Right lung (tissue), 5 donors: ENCODE data around the gene MINK1. TPM values are rescaled to one million over a fixed set of nuclear protein-coding genes. Genes with fewer than 3 reads are reported as not detected.
"Not testable (repeated sequence)": the region's sequence is repeated elsewhere in the genome, so short reads cannot be mapped to it uniquely, and the experiment has no call there.

Experiments used
- DNase-seq, 2 donors: peaks; one replicate each; pipeline ENCODE4 v3.0.0-alpha.2; 2013
- polyA plus RNA-seq, 5 donors: library from polyadenylated mRNA; unstranded; fragments of 120-200 nt; gene quantifications; one replicate each; pipeline versions ENCODE4 v1.2.1 to v1.2.3, GENCODE V29; 2013; ENCODE audit warnings: inconsistent platforms in 1 of 5, low replicate concordance in 1 of 5; ENCODE audit not compliant: insufficient read length in 5 of 5, insufficient read depth in 1 of 5

Gene MINK1
- polyA plus RNA-seq, 5 donors, result 47.4 to 64.5 (median 57.3) TPM

DNA sequence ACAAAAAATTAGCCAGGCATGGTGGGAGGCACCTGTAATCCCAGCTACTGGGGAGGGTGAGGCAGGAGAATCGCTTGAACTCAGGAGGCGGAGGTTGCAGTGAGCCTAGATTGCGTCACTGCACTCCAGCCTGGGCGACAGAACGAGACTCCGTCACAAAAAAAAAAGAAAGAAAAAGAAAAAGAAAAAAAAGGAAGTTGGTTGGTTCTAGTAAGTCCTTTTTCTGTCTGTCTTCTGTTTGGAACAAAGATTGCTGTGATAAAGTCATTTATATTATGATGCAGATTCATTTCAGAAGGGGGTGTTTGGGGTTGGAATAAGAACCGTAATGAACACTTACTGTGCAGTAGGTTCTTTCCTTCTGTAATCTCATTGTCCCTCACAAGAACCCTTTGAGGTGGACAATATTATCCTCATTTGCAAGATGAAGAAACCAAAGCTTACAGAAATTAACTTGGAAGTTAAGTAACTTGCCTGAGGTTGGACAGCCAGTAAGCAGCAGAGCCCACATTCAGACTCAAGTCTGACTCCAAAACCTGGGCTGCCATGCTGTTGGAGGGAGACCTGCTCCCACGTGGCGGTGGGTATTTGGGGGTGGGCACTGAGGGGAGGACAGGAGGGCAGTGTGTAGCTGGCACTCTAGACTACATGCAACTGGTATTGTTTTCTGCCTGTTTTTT is 10.3 kb downstream of the MINK1 start:
- DNase-seq, result no peak

DNA sequence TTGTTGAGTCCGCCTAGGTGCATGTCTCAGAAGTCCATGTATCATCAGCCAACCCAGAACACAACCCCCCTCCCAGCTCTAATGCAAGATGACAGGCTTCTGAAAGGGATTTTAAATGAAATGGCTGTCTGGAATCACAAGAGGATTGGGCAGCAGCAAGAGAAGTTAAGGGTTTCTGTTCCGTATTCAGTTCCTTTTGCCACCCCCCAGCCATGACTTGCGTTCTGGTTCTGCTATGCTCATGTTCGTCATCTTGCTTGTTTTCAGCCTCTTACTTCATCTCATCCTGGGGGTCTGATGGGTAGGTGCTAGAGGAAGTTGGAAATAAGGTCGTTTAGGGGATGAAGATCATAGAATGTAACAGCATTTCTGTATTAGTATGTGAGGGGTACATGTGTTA is 12.0 kb downstream of the MINK1 start:
- DNase-seq, result no peak

DNA sequence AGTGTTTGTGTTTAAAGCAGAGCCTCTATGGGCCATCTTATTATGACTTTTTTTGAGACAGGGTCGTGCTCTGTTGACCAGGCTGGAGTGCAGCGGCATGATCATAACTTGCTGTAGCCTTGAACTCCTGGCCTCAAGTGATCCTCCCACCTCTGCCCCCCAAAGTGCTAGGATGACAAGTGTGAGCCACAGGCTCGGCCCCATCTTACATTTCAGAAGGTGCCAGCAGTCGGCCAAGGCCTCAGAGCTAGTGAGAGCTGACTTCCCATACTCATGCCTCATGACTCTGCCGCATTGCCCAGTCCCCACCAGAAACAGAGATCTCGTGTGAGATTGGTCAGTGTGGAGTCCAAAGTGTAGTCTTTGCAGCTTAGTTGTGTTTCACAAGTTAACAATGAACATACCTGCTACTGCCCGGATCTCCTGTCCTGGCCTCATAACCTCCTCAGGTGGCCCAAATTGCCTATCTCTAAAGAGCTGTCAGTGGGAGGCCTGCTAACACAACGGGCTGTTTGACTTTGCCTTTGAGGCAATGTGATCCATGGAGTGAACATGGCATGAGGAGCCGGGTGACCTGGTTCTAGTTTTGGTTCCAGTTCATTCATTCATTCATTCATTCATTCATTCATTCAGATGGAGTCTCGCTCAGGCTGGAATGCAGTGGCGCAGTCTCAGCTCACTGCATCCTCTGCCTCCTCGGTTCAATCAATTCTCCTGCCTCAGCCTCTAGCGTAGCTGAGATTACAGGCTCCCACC is 13.7 kb downstream of the MINK1 start:
- no peak for DNase-seq

DNA sequence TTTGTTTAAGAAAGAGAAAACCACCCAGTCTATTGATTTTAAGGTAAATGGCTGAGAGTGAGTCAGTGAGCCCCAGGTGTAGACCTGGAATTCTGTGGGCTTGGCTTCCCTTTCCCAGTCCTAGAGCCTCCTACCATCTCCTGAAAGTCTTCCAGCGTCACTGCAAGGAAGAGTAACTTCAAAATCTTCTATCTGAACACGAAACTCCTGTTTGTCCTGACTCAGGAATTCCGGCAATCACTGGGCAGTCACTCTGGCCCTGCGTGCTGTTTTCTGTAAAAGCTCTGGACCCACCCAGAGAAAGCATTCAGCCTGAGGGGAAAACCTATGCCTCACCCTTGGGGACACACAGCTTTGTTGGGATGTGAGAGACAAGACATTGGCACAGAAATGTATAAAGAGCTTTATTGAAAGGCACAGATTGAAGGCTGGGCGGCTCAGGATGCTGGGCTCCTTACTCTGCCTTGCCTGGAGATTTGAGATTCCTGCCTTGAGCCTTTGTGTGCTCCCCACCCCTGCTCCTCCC is 15.9 kb downstream of the MINK1 start:
- no peak for DNase-seq

DNA sequence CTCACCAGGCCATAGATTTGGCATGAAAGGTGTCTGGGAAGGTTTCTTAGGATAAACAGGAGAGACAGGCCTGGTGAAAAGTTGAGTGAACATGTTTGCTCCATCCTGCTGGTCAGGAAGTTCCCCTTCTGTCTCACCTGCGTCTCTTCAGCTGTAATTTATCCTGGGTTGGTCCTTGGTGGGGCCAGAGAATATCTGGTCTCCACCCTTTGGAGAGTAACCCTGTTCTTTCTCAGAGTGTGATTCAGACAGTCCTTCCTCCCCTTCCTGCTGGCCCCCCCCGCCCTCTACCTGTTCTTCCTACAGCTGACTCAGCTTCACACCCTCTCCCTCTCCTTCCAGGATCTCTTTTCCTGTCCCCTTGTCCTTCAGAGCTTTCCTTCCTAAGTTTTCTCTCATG is 17.1 kb downstream of the MINK1 start:
- no peak for DNase-seq

DNA sequence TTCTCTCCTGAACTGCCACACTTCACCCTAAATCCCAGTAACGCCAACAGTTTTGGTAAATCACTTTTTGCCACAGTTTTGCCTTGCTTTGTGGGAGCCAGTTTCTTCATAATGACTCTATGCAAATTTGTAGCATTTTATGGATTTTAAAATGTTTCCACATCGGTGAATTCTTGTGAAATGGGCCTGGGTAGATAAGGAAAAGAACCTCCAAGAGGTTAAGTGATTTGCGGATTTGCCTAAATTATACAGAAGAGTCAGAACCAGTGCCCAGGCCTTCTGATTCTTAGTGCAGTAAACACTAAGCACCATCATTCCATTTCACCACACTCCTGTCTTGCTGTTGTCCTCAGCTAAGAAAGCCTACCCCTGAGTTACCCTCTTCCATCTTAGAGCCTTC is 17.9 kb downstream of the MINK1 start:
- DNase-seq, result no peak

DNA sequence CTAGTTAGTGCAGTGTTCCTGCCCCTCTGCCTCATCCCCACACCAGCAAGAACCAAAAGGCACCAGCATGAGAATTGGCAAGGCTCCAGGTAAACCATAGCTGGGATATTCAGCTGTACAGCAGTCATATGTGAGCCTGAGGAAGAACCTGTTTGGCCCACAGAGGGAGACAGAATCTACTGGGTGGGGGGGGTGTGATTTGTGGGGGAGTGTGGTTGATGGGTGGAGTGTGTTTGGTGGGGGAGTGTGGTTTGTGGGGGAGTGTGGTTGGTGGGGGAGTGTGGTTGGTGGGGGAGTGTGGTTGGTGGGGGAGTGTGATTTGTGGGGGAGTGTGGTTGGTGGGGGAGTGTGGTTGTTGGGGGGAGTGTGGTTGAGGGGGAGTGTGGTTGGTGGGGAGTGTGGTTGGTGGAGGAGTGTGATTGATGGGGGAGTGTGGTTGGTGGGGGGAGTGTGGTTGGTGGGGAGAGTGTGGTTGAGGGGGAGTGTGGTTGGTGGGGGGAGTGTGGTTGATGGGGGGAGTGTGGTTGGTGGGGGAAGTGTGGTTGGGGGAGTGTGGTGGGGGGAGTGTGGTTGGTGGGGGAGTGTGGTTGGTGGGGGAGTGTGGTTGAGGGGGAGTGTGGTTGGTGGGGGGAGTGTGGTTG is 19.5 kb downstream of the MINK1 start:
- DNase-seq, result no peak

DNA sequence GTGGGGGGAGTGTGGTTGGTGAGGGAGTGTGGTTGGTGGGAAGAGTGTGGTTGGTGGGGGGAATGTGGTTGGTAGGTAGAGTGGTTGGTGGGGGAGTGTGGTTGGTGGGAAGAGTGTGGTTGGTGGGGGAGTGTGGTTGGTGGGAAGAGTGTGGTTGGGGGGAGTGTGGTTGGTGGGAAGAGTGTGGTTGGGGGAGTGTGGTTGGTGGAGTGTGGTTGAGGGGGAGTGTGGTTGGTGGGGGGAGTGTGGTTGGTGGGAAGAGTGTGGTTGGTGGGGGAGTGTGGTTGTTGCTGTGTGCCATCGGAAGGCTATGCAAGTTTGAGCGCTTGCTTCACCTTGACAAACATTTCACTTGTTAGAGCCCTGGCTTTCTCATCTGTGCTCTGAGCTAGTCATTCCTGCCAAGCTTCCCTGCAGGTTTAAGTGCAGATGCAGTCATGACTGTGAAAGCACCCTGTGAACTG is 20.1 kb downstream of the MINK1 start:
- DNase-seq, result no peak

DNA sequence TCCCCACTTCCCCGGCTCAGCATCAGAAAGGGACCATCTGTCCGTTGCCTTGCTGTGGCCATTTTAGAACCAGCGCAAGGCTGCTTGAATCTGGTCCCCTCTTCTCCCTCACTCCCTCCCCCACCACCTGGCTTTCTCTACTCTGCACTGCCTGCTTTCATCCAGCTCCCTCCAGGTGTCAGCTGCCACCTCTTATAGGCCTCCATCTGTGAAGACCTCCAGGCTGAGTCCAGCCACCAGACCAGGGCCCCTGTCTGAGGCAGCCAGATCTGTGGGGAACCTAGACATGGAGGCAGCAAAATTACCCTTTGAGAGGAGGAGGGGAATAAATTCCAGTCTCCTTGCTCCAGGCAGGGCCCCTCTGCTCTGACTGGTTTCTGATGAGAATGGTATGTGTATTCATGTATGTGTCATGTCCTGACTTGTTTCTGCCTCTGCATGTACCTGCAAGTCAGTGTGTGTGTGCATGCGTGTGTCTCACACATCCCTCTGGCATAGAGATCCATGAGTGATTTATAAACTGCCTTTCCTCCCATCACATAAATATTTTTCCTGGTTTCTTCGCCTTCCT is 21.1 kb downstream of the MINK1 start:
- no peak for DNase-seq

DNA sequence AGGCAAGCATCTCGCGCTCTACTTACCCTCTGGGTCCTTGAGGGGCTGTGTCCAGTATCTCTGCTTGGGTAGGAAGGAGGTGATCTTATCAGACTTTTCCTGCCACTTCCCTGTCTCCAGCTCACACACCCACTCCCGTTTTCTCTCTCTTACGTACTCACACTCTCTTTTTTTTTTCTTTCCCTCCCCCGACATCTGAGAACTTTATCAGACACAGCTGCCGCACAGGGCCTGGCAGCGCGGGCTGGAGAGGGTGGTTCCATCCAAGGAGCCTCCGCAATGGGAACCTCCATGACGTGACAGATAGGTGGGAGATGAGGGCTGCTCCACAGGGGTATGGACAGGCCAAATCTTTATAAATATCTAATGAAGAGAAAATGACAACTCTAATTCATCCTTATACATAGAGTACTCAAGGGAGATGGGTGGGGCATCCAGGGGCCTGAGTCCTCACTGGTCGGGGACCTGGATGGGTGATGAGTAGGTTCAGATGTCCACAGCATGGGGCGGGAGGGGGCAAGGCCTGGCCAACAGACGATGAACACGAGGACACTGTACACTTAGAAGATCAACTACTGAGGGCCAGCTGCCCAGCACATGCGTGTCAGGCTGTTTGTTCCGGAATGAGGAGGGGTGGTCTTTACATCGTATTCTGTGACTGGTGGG is 23.3 kb downstream of the MINK1 start:
- DNase-seq, result no peak

DNA sequence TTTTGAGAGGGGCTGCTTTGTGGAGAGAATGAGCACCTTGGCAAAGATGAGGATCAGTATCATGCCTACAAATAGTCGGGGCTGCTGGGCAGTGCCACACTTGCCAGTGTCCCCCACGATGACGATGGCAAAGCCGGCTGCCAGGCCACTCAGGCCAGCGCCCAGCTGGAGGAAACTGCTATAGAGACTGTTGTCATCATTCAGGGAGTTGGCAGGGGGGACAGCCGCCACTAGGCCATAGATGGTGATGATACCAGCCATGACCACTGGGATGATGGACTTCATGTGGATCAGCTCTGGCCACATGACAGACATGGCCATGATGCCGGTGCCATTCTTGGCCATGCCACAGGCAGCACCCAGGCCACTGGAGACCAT is 23.8 kb downstream of the MINK1 start:
- no peak for DNase-seq

DNA sequence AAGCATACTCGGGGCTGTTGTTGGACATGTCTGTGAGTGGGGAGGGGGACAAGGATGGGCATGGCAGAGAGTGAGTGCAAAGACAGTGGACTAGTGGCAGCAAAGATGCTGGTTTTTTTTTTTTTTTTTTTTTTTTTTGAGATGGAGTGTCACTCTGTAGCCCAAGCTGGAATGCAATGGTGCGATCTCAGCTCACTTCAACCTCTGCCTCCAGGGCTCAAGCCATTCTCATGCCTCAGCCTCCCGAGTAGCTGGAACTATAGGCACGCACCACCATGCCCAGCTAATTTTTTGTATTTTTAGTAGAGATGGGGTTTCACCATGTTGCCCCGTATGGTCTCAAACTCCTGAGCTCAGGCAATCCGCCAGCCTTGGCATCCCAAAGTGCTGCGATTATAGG is 24.2 kb downstream of the MINK1 start:
- DNase-seq, result not testable (repeated sequence)

DNA sequence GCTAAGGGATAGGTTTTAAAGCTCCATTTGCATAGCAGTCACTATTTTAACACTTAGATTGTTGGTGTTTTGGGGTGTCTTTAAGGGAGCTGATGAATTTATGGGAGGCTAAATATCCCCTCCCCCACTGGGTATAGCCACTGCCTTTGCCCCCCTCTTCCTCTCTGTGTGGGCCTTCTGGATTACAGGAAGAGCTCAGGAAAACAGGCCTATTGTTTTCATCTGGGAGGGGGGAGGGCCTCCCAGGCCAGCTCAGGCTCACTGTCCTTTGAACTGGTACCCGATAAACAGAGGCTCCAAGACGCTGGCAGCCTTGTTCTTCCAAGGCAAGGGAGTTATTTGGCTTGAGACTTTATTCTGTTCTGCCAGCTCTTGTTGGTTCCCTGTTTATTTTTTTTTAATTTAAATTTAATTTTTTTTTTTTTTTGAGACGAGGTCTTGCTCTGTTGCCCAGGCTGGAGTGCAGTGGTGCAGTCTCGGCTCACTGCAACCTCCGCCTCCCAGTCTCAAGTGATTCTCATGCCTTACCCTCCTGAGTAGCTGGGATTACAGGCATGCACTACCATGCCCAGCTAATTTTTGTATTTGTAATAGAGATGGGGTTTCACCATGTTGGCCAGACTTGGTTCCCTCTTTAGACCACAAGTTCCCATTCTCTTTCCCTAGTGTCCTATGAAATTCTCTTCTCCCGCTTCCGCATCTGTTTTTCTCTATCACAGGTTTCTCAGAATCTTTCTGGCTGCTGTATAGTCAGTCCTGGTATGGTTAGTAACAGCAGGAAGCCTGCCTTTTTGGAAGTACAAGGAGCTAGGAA is 25.1 kb downstream of the MINK1 start:
- DNase-seq, result no peak

DNA sequence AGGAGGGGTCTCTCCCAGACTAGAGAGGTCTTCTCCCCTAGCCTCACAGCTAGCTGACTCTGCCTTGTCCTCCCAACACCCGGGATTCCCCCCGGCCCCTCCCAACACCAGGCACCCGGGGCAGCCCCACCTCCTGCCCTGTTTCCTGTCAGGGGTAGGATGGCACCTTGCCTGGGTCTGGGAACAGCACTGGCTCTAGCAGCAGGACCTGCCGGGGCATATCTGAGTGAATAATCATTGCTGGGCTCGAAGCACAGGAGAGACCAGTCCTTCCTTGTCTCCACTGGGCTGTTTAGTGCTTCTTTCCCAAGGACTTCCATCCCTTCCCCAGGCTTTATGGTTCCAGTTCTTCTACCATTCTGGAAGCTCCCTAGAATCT is 25.7 kb downstream of the MINK1 start:
- no peak for DNase-seq

DNA sequence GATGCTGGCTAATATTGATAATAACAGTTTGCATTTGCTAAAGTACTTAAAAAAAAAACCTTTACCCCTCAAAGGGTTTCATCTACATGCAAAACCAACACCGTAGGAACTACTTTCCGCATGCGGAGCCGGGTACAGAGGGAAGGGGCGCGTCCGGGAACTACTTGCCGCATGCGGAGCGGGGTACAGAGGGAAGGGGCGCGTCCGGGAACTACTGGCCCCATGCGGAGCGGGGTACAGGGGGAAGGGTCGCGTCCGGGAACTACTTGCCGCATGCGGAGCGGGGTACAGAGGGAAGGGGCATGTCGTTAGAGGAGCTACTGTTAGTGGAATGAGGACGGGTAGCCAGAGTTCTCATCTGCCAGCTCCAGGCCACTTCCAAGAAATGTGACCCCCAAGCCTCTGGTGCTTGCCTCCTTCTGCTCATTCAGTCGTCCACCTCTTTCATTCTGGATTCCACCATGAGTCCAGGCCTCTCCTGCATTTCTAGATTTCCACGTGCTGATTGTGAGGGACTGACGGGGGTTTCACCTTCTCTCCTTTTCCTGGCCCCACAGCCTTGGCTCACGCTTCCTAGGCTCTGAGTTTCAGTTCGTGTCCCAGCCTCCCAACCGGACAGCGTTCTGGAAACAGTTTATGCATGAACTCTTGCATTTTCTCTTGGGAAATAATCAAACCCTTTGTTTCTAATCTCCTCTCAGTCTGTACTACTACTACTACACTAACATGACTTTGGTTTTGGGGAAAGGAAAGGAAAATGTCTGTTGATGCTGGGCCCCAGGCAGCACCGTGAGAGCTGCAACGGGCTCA is 26.9 kb downstream of the MINK1 start:
- no peak for DNase-seq

DNA sequence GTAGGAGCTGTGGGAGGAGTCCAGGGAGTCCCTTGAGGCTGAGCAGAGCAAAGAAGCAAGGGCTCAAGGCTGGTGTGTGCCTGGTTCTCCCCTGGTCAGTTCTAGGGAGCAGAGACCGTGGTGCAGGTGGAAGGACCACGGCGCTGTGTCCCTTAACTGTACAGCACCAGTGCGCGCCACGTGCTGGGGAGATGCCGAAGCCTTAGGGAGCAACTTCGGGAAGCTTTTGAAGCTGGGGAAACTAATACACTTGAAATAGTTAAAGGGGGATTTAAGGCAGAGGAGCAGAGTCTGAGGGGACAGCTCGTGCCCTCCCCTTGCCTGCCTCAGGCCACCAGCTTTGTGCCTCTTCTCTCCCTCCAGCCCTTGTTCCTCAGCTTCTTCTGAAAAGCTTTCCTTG is 27.5 kb downstream of the MINK1 start:
- DNase-seq, result no peak

DNA sequence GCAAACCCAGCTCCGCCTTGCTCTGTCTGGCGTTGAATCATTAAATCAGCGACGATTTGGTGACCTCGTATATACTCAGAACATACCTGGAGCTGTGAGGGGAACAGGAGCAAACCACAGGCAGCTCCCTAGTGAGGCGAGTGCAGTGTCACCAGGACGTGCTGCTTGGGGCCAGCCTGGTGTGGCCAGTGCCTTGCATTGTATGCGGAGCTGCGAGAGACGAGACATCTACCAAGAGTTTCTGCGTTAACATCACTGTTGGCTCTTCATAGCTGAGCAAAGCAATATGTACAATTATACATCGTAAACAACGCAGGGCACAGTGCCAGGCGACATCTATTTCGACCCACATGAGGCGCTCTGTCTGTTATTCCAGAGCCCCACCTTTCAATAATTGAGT is 27.9 kb downstream of the MINK1 start:
- DNase-seq, result no peak

DNA sequence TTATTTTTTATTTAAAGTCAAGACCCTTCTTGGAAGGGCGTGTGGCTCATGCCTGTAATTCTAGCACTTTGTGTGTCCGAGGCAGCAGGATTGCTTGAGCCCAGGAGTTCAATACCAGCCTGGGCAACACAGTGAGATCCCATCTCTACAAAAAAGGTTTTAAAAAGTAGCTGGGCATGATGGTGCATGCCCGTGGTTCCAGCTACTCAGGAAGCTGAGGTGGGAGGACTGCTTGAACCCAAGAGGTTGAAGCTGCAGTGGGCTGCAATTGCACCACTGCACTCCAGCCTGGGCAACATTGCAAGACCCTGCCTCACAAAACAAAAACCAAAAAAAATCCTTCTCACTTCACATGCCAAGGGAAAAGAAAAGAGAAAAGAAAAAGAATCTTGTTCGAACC is 29.6 kb downstream of the MINK1 start:
- DNase-seq, result no peak

DNA sequence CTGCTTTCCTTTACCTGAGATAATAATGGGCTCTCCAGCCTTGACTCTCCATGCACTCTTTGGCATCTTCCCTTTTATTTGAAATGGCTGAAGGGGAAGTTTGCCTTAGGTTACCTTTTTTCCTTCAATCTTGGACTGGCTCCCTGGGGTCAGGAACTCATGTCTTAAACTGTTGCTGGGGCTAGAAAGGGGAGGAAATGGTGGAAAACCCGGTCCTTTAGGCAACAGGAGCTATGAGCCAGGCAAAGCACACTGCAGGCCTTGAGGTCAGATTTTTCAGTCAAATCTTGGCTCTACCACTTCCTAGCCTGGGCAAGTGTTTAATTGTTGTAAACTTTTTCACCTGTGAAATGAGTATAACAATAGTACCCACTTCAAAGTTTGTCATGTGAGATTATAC is 30.2 kb downstream of the MINK1 start:
- DNase-seq, result no peak

DNA sequence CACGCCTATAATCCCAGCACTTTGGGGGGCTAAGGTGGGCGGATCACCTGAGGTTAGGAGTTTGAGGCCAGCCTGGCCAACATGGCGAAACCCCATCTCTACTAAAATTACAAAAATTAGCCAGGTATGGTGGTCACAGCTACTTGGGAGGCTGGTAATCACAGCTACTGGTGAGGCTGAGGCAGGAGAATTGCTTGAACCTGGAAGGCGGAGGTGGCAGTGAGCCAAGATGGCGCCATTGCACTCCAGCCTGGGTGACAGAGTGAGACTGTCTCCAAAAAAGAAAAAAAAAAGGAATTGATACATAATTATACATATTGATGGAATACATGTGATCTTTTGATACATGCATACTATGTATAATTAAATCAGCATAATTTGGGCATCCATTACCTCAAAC is 34.4 kb downstream of the MINK1 start:
- DNase-seq, result not testable (repeated sequence)
